Right lobe of liver (tissue), 4 donors: ENCODE measurements around the gene SLC11A1.

Experiments used
- CTCF ChIP-seq, 4 donors: fragments of 200-600 bp in 3 of 4; fragments of 450-650 bp in 1 of 4; IDR thresholded peaks; one replicate each; pipeline versions ENCODE4 v1.5.1 to v1.8.0; 2016 to 2022; ENCODE audit warnings: antibody characterized with exemption in 4 of 4, mild to moderate bottlenecking in 2 of 4
- POLR2A ChIP-seq: fragments of 450-650 bp; IDR thresholded peaks from one replicate; pipeline ENCODE4 v1.6.1; 2017; ENCODE audit warnings: antibody characterized with exemption, mild to moderate bottlenecking
- donor health status: DM: no; HTN: no; CAD: no.
- donor health status: DM: no; HTN: no; CAD: no.
- donor health status: DM: no; HTN: yes; CAD: no.

- TF ChIP-seq CTCF (IDR thresholded peaks at IDR 0.05) (no peak), POLR2A (no peak)
These were observed 7.5 kb downstream of the SLC11A1 start for GRCh38 chr2:218389333-218390150.
